AG04449 (cell line): ENCODE results near the gene APOC3.

ENCODE experiments used
- CTCF ChIA-PET: fragments of 350-600 bp; formaldehyde crosslinking; extraction: SDS; loops from one replicate; lab custom pipeline; 2021; ENCODE audit warnings: antibody characterized with exemption; lab: Yijun Ruan, JAX
- POLR2A ChIA-PET: fragments of 400-600, 350-600 bp; formaldehyde crosslinking; extraction: SDS; loops from one replicate; lab custom pipeline; 2020; ENCODE audit warnings: antibody characterized with exemption, inconsistent platforms; lab: Yijun Ruan, JAX
- DNase-seq: peaks from one replicate; pipeline ENCODE4 v3.0.0-alpha.2; 2010; ENCODE audit warnings: low read depth, low spot score
- H3K4me3 ChIP-seq: 2 replicates; pipeline ENCODE4 v1.5.1; 2011; ENCODE audit warnings: low read depth, mild to moderate bottlenecking, control low read depth, low read length
- CTCF ChIP-seq: IDR thresholded peaks from one replicate; pipeline ENCODE4 v1.5.1; 2011; ENCODE audit warnings: mild to moderate bottlenecking, moderate library complexity, low read length, control low read depth, inconsistent platforms; ENCODE audit not compliant: insufficient read depth; ENCODE audit errors: missing control alignments

Gene APOC3

GRCh38 chr11:116791813-116792143, 37.9 kb upstream of the APOC3 start, which contains the start of gene APOA5:
Gene APOA5, minus strand, starts transcription at chr11:116791879. Its CDS starts 19 bp downstream, at chr11:116791860.
- ChIA-PET POLR2A (interaction anchor here (1.0 to 1.5 kb wide), 3 partner anchors 44 to 408 kb away, joined by 3 to 5 read pairs (median 3); no protein-coding TSS in a partner anchor), CTCF (interaction anchor here (0.7 to 12.3 kb wide), 46 partner anchors 8 to 436 kb away, joined by 3 to 472 read pairs (median 8); partner anchors contain the start of genes APOA1, APOA4, APOC3 and BUD13)
- H3K4me3 ChIP-seq = no peak within 1 kb of the TSS
- DNase-seq = no peak
- no peak for TF ChIP-seq CTCF

- no peak overlapping the region for H3K4me3 ChIP-seq
- ChIA-PET CTCF (interaction anchor here (0.9 to 12.3 kb wide), 24 partner anchors 8 to 436 kb away, joined by 3 to 472 read pairs (median 12); partner anchors contain the start of genes APOA1, PCSK7 and SIK3), POLR2A (no interaction called here)
- TF ChIP-seq CTCF = no peak
- no peak for DNase-seq
These were observed 37.4 kb upstream of the APOC3 start for GRCh38 chr11:116792144-116792868.

GRCh38 chr11:116792869-116793771, 36.6 kb upstream of the APOC3 start:
- ChIA-PET CTCF (interaction anchor here (0.7 to 12.3 kb wide), 17 partner anchors 10 to 435 kb away, joined by 3 to 472 read pairs (median 13); partner anchors contain the start of genes APOA1, PCSK7 and SIK3), POLR2A (no interaction called here)
- no peak for DNase-seq
- TF ChIP-seq CTCF = no peak
- no peak overlapping the region for H3K4me3 ChIP-seq

- POLR2A ChIA-PET = no interaction called here
- no peak overlapping the region for H3K4me3 ChIP-seq
These were observed 36.0 kb upstream of the APOC3 start for GRCh38 chr11:116793772-116794097.

GRCh38 chr11:116794851-116795250, 34.9 kb upstream of the APOC3 start:
- DNase-seq = no peak
- no peak overlapping the region for H3K4me3 ChIP-seq
- ChIA-PET POLR2A (no interaction called here), CTCF (interaction anchor here (1.3 to 12.3 kb wide), 5 partner anchors 40 to 433 kb away, joined by 4 to 472 read pairs (median 119); partner anchors contain the start of genes APOA1, PCSK7 and SIK3)
- TF ChIP-seq CTCF = no peak

More at GRCh38 chr11:116793772-116794097, 36.0 kb upstream of the APOC3 start:
- no peak for DNase-seq
- CTCF ChIA-PET = interaction anchor here (0.7 to 12.3 kb wide), 9 partner anchors 14 to 434 kb away, joined by 3 to 472 read pairs (median 20); partner anchors contain the start of genes APOA1, PCSK7 and SIK3
- TF ChIP-seq CTCF = no peak
